ENCODE measurements around the gene TGFBR2. TPM values are rescaled to one million over a fixed set of nuclear protein-coding genes. Genes with fewer than 3 reads are reported as not detected.

TGFBR2 gene
- total RNA-seq, 2 donors from 2014 or later = 6.0 to 9.6 TPM

DNA sequence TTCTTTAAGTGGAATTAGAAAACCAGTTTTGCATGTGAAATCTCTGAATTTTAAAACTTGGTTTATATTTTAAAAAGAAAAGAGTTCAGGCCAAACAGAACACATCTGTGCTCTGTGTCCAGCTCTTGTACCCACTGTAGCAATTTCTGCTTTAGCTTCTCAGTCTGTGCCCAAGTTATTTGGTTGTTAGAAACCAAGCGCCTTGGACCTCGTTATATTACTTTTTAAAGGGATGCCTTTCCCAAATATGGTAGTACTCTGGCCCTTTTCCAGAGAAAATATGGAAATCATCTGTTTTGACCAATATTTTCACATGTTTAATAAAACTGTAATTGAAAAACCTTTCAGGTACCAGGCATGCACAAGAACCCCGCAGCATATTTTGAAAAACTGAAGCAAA lies 27.3 kb downstream of the TGFBR2 start:
- Histone ChIP-seq H3K9ac (ENCODE audit: extremely low read depth, low read length, poor library complexity, severe bottlenecking) (no peak overlapping the region), H3K36me3 (ENCODE audit: control insufficient read depth, insufficient read depth, low read length) (peaks cover 20% of the 10 kb centered on the region), H3K4me1 (ENCODE audit: control insufficient read depth, insufficient read depth, low read length) (peaks cover 2% of the 10 kb centered on the region), H3K27ac (ENCODE audit: low read depth, low read length) (no peak overlapping the region), H3K4me3 (ENCODE audit: low read length) (no peak overlapping the region), H3K9me3 (ENCODE audit: control insufficient read depth, low read length) (no peaks in the 10 kb centered on the region), H3K27me3 (ENCODE audit: control insufficient read depth, insufficient read depth, low read length, poor library complexity, severe bottlenecking) (no peaks in the 10 kb centered on the region)
- Mint-ChIP-seq H3K4me3 (no peak overlapping the region), H3K27ac (no peak overlapping the region), H3K9me3 (no peaks in the 10 kb centered on the region), H3K4me1 (peaks cover 44% of the 10 kb centered on the region), H3K36me3 (ENCODE audit: low read depth) (peaks cover 20% of the 10 kb centered on the region), H3K27me3 (ENCODE audit: insufficient read depth) (no peaks in the 10 kb centered on the region)
- TF ChIP-seq, protein P1, sequence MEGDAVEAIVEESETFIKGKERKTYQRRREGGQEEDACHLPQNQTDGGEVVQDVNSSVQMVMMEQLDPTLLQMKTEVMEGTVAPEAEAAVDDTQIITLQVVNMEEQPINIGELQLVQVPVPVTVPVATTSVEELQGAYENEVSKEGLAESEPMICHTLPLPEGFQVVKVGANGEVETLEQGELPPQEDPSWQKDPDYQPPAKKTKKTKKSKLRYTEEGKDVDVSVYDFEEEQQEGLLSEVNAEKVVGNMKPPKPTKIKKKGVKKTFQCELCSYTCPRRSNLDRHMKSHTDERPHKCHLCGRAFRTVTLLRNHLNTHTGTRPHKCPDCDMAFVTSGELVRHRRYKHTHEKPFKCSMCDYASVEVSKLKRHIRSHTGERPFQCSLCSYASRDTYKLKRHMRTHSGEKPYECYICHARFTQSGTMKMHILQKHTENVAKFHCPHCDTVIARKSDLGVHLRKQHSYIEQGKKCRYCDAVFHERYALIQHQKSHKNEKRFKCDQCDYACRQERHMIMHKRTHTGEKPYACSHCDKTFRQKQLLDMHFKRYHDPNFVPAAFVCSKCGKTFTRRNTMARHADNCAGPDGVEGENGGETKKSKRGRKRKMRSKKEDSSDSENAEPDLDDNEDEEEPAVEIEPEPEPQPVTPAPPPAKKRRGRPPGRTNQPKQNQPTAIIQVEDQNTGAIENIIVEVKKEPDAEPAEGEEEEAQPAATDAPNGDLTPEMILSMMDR (conservative IDR thresholded peaks at IDR 0.05) = no peak
- 97 to 100% methylated on average over 3 of the region's 3 CpGs for WGBS, 2 experiments (ENCODE audit: insufficient coverage in 1 of 2, insufficient read length in 1 of 2)
- no peak for DNase-seq

DNA sequence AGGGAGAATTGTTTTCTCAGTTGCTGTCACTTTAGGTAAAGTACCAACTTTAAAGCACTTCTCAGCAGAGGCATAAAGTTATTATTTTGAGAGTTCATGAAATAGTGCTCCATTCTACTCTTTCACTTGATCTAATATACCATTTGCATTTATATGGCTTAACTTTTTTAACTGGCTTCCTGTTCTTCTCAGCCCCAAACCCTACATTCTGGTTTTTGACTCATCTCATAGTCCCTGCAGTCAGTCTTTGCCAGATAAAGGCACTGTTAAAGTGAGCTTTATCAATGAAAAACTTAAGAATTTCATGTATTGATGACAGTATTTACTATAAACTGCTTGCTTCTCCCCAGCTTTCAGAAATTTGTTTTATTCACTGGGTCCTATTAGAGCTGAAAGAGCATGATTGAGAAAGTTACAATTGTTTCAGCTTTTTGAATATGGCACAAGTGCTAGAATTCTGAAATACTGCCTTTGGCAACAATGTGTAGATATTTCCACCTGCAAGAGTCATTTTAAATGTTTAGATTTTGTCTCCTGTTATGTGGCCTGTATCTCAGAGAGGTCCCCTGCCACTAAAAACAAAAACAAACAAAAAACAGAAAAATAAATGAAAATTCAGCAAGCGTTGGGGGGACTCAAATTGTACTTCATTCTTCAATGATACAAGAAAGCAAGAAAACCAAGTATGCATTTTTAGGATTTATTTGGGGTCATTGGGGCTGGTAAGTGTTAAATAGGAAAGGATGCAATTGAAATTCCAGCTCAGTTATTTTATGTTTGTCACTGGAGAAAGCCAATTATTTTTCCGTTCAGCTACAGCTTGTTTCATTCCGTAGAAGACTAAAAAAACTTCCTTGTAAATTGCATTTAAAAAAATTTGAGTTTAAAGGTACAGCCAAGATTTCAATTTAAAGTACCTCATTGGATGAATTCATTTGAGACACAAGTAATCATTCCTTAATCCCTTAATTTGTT lies 28.6 kb downstream of the TGFBR2 start:
- no peaks in the 10 kb centered on the region for H3K27me3 Mint-ChIP-seq (ENCODE audit: insufficient read depth)
- Histone ChIP-seq H3K27me3 (ENCODE audit: control insufficient read depth, insufficient read depth, low read length, poor library complexity, severe bottlenecking) (no peaks in the 10 kb centered on the region), H3K36me3 (ENCODE audit: control insufficient read depth, insufficient read depth, low read length) (peaks cover 20% of the 10 kb centered on the region), H3K9ac (ENCODE audit: extremely low read depth, low read length, poor library complexity, severe bottlenecking) (no peak overlapping the region), H3K27ac (ENCODE audit: low read depth, low read length) (no peak overlapping the region), H3K9me3 (ENCODE audit: control insufficient read depth, low read length) (no peaks in the 10 kb centered on the region), H3K4me1 (ENCODE audit: control insufficient read depth, insufficient read depth, low read length) (no peaks in the 10 kb centered on the region), H3K4me3 (ENCODE audit: low read length) (no peak overlapping the region)
- H3K4me3 Mint-ChIP-seq = no peak overlapping the region
- peaks cover 18% of the 10 kb centered on the region for H3K36me3 Mint-ChIP-seq (ENCODE audit: low read depth)
- DNase-seq = no peak
- no peak overlapping the region for H3K27ac Mint-ChIP-seq
- TF ChIP-seq, protein P1 (conservative IDR thresholded peaks at IDR 0.05) = no peak
- WGBS, 2 experiments (ENCODE audit: insufficient coverage in 1 of 2, insufficient read length in 1 of 2) = 96% methylated on average over 3 of the region's 3 CpGs; no CpG with 5 or more reads in 1 of the 2 experiments
- no peaks in the 10 kb centered on the region for H3K9me3 Mint-ChIP-seq
- peaks cover 32% of the 10 kb centered on the region for H3K4me1 Mint-ChIP-seq

DNA sequence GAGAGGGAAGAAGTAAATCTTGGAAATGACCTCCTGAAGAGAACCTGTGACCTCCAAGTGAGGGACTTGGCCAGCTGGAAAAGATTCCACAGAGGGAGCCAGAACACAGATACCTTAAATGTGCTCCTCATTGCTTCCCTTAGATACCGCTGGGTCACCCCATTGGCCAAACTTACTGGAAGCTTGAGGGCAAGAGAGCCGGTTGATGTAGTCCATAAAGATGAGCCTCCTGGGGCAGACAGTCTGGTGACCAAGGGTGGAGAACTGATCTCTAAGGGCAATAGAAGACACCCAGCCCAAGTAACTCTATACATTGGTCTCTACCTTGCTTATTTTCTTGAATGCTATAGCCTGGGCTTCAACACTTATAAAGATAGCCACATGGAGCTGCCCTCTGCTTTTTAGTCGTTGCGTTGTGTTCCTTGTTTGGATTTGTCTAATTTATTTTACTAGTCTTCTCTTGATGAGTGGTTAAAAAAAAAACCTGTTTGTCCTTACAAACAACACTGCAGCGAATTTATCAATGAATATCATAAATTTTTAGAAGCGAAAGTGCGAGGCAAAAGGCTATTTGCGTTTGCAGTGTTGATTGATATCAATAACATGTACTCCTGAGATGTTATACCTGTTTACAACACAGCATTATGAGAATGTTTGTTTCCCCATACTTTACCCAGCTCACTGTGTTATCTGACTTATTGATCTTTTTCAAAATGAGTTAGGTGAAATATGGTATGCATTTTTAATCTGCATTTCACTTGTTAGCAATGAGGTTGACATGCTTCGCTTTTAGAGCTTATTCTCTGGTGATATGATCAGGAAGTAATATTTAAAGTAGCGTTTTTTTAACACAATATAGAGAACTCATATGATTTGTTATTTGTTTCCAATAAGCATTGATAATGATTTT lies 31.2 kb downstream of the TGFBR2 start:
- TF ChIP-seq, protein P1 (conservative IDR thresholded peaks at IDR 0.05) = no peak
- Histone ChIP-seq H3K4me1 (ENCODE audit: control insufficient read depth, insufficient read depth, low read length) (no peaks in the 10 kb centered on the region), H3K9me3 (ENCODE audit: control insufficient read depth, low read length) (no peaks in the 10 kb centered on the region), H3K36me3 (ENCODE audit: control insufficient read depth, insufficient read depth, low read length) (peaks cover 10% of the 10 kb centered on the region), H3K27me3 (ENCODE audit: control insufficient read depth, insufficient read depth, low read length, poor library complexity, severe bottlenecking) (no peaks in the 10 kb centered on the region), H3K9ac (ENCODE audit: extremely low read depth, low read length, poor library complexity, severe bottlenecking) (no peak overlapping the region), H3K4me3 (ENCODE audit: low read length) (no peak overlapping the region), H3K27ac (ENCODE audit: low read depth, low read length) (no peak overlapping the region)
- no peaks in the 10 kb centered on the region for H3K9me3 Mint-ChIP-seq
- H3K27ac Mint-ChIP-seq = no peak overlapping the region
- no peak overlapping the region for H3K4me3 Mint-ChIP-seq
- H3K4me1 Mint-ChIP-seq = peaks cover 25% of the 10 kb centered on the region
- H3K27me3 Mint-ChIP-seq (ENCODE audit: insufficient read depth) = no peaks in the 10 kb centered on the region
- 96 to 100% methylated on average over 1 to 9 of the region's 10 CpGs for WGBS, 2 experiments (ENCODE audit: insufficient coverage in 1 of 2, insufficient read length in 1 of 2)
- DNase-seq = no peak
- H3K36me3 Mint-ChIP-seq (ENCODE audit: low read depth) = peaks cover 9% of the 10 kb centered on the region

All from endodermal cell (in vitro differentiated cells).